Glutamatergic neuron (in vitro differentiated cells): ENCODE measurements around the gene CRTAC1. TPM values are rescaled to one million over a fixed set of nuclear protein-coding genes. Genes with fewer than 3 reads are reported as not detected.
"Not testable (repeated sequence)": the region's sequence is repeated elsewhere in the genome, so short reads cannot be mapped to it uniquely, and the experiment has no call there.

Source experiments
- DNase-seq: peaks from one replicate; pipeline ENCODE4 v3.0.0; 2022
- H3K27ac Mint-ChIP-seq: one replicate; pipeline ENCODE4 v1.8.0; 2020; ENCODE audit warnings: mild to moderate bottlenecking, mixed read lengths, inconsistent platforms; ENCODE audit not compliant: unreplicated experiment
- H3K27me3 Mint-ChIP-seq: one replicate; pipeline ENCODE4 v1.8.0; 2020; ENCODE audit warnings: mild to moderate bottlenecking, moderate library complexity, mixed read lengths, inconsistent platforms; ENCODE audit not compliant: unreplicated experiment
- H3K36me3 Mint-ChIP-seq: one replicate; pipeline ENCODE4 v1.8.0; 2020; ENCODE audit warnings: mild to moderate bottlenecking, mixed read lengths, inconsistent platforms; ENCODE audit not compliant: unreplicated experiment
- H3K4me1 Mint-ChIP-seq: one replicate; pipeline ENCODE4 v1.8.0; 2020; ENCODE audit warnings: mild to moderate bottlenecking, low read depth, mixed read lengths, inconsistent platforms; ENCODE audit not compliant: unreplicated experiment
- H3K4me3 Mint-ChIP-seq: one replicate; pipeline ENCODE4 v1.8.0; 2020; ENCODE audit warnings: mild to moderate bottlenecking, mixed read lengths, inconsistent platforms; ENCODE audit not compliant: unreplicated experiment
- H3K9me3 Mint-ChIP-seq: one replicate; pipeline ENCODE4 v1.8.0; 2020; ENCODE audit warnings: mild to moderate bottlenecking, moderate library complexity, mixed read lengths, inconsistent platforms; ENCODE audit not compliant: unreplicated experiment
- total RNA-seq: library from RNA; stranded (reverse); fragmentation: NEBNext Ultra II Directional; extraction: Animal tissue kit (Norgen Biotek cat#: 25700); gene quantifications from one replicate; pipeline ENCODE4 v1.2.1, GENCODE V29; 2021; ENCODE audit not compliant: unreplicated experiment
- TF ChIP-seq, protein P1 (sequence below): fragments of 200-600 bp; sonication (generic); IDR thresholded peaks from one replicate; pipeline ENCODE4 v1.5.0; 2021; ENCODE audit not compliant: partially characterized antibody, unreplicated experiment

The CRTAC1 gene
- total RNA-seq, 1 donor from 2014 or later: 2.5 TPM

- Mint-ChIP-seq H3K27me3 (peaks cover 6% of the 10 kb centered on the region), H3K4me3 (no peak overlapping the region), H3K4me1 (peaks cover 7% of the 10 kb centered on the region), H3K27ac (no peak overlapping the region), H3K9me3 (peaks cover 8% of the 10 kb centered on the region), H3K36me3 (peaks cover 5% of the 10 kb centered on the region)
- TF ChIP-seq, protein P1, sequence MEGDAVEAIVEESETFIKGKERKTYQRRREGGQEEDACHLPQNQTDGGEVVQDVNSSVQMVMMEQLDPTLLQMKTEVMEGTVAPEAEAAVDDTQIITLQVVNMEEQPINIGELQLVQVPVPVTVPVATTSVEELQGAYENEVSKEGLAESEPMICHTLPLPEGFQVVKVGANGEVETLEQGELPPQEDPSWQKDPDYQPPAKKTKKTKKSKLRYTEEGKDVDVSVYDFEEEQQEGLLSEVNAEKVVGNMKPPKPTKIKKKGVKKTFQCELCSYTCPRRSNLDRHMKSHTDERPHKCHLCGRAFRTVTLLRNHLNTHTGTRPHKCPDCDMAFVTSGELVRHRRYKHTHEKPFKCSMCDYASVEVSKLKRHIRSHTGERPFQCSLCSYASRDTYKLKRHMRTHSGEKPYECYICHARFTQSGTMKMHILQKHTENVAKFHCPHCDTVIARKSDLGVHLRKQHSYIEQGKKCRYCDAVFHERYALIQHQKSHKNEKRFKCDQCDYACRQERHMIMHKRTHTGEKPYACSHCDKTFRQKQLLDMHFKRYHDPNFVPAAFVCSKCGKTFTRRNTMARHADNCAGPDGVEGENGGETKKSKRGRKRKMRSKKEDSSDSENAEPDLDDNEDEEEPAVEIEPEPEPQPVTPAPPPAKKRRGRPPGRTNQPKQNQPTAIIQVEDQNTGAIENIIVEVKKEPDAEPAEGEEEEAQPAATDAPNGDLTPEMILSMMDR: no peak
- DNase-seq: no peak
These were observed 185.7 kb downstream of the CRTAC1 start for GRCh38 chr10:97844678-97845077.

- not testable (repeated sequence) for H3K27ac Mint-ChIP-seq, H3K27me3 Mint-ChIP-seq, H3K9me3 Mint-ChIP-seq, H3K4me3 Mint-ChIP-seq, H3K4me1 Mint-ChIP-seq, H3K36me3 Mint-ChIP-seq, DNase-seq
These were observed 186.4 kb downstream of the CRTAC1 start for GRCh38 chr10:97843972-97844371.

GRCh38 chr10:97843281-97843671 lies 187.1 kb downstream of the CRTAC1 start:
- DNase-seq: no peak
- no peak overlapping the region for H3K4me3 Mint-ChIP-seq
- peaks cover 2% of the 10 kb centered on the region for H3K9me3 Mint-ChIP-seq
- peak overlapping the region; percentile 31 for H3K27ac Mint-ChIP-seq
- TF ChIP-seq, protein P1: no peak
- no peaks in the 10 kb centered on the region for H3K27me3 Mint-ChIP-seq
- peaks cover 5% of the 10 kb centered on the region for H3K36me3 Mint-ChIP-seq
- peaks cover 4% of the 10 kb centered on the region for H3K4me1 Mint-ChIP-seq

DNA sequence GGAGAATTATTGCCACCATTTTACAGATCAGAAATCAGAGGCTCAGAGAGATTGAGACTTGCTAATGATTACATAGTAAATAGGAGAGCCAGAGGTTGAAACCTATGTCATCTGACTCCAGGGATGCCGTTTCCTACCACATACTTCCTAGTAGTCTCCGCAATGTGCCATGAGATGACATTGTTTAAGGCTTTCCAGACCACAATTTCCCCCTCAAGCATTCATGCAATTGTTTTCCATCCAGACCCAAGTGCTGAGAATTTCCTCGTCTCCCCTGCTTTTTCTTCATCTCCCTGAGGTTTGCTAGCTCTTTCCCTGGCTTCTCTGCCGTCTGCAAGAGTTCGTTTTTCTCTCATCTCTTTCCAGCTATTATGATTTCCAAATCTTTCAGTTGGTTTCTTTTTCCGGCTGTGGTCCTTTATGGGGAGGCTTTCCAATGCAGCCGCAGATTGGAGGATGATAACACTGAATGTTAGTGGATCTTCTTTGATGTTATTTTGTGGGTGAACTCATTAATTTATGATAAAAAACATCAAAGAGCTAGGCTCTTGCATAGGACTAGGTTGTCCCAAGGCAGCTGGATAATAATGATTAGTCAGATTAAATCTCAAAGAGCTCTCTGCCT lies 187.7 kb downstream of the CRTAC1 start:
- H3K27me3 Mint-ChIP-seq: no peaks in the 10 kb centered on the region
- H3K27ac Mint-ChIP-seq: peak overlapping the region; percentile 80
- peaks cover 5% of the 10 kb centered on the region for H3K36me3 Mint-ChIP-seq
- H3K9me3 Mint-ChIP-seq: peaks cover 2% of the 10 kb centered on the region
- DNase-seq: no peak
- no peak overlapping the region for H3K4me3 Mint-ChIP-seq
- peaks cover 4% of the 10 kb centered on the region for H3K4me1 Mint-ChIP-seq
- TF ChIP-seq, protein P1: no peak

GRCh38 chr10:97842114-97842513 lies 188.3 kb downstream of the CRTAC1 start:
- H3K27ac Mint-ChIP-seq, DNase-seq, H3K9me3 Mint-ChIP-seq, H3K36me3 Mint-ChIP-seq, H3K27me3 Mint-ChIP-seq, H3K4me1 Mint-ChIP-seq, H3K4me3 Mint-ChIP-seq: not testable (repeated sequence)

GRCh38 chr10:97841166-97841565 lies 189.3 kb downstream of the CRTAC1 start:
- H3K27me3 Mint-ChIP-seq, H3K27ac Mint-ChIP-seq, DNase-seq, H3K4me1 Mint-ChIP-seq, H3K9me3 Mint-ChIP-seq, H3K4me3 Mint-ChIP-seq: not testable (repeated sequence)
- peaks cover 16% of the 10 kb centered on the region for H3K36me3 Mint-ChIP-seq
